Measurements from ENCODE around the gene ZFP36L1.

The ZFP36L1 gene

DNA sequence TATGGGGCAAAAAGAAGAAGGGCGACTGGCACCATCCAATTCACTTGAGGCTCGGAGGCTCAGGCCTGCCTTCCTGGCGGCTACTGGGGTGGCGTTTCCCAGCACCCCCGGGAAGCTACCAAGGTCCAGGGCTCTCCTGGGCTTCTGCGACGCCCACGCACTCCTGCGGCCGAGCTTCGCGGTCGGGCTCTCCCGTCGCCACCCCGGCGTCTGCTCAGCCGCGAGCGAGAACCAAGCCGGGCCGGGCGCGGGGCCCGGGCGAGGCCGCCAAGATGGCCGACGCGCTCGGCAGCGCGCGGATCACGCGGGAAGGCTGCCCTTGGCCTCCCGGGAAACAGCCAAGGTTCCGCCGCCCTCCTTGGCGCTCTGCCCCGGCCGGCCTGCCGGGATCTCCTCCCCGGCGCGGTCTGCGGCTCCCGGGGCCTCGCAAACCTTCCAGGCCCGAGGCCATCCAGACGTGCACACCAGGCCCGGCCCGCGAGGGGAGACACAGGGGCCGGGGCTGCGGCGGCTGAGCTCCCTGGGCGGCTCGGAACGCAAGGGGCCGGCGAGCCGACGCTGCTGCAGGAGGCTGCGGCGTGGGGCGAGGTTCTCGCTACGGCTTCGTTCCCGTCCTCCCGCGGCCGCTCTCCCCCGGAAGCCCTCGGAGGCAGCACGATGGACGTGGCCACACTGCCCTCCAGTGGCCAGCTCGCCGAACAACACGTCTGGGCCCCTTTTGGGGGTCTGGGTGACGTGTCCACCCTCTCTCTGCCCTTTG is 23.5 kb upstream of the ZFP36L1 start:
- DNase-seq (ENCODE audit: low spot score) = peak; percentile 90

- DNase-seq (ENCODE audit: low spot score) = no peak
These were observed 22.7 kb upstream of the ZFP36L1 start for GRCh38 chr14:68815298-68816182.

GRCh38 chr14:68814539-68815297 is 21.9 kb upstream of the ZFP36L1 start:
- peak; percentile 30 for DNase-seq (ENCODE audit: low spot score)

GRCh38 chr14:68814238-68814538 is 21.3 kb upstream of the ZFP36L1 start:
- no peak for DNase-seq (ENCODE audit: low spot score)

- no peak for DNase-seq (ENCODE audit: low spot score)
These were observed 20.5 kb upstream of the ZFP36L1 start for GRCh38 chr14:68813318-68813838.

DNA sequence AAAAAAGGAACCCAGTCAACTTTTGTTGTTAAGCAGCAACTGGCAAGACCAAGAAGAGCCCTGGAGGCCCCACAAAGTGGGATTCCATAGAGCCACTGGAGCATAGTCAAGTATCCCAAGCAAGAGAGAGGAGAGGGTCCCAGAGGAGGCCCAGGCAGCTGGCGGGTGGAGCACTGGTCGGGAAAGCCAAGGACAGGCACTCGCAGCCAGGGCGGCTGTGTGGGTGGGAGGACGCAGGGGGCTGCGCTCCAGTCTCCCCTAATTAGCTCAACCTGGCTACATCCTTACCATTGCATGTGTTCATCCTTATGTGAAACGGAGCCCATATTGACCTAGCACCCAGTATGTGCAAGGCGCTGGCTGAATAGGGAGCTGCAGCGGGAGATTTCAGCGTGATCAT is 18.3 kb upstream of the ZFP36L1 start:
- DNase-seq (ENCODE audit: low spot score) = no peak

GRCh38 chr14:68810173-68811153 is 17.6 kb upstream of the ZFP36L1 start:
- no peak for DNase-seq (ENCODE audit: low spot score)

GRCh38 chr14:68809524-68809923 is 16.7 kb upstream of the ZFP36L1 start:
- no peak for DNase-seq (ENCODE audit: low spot score)

DNA sequence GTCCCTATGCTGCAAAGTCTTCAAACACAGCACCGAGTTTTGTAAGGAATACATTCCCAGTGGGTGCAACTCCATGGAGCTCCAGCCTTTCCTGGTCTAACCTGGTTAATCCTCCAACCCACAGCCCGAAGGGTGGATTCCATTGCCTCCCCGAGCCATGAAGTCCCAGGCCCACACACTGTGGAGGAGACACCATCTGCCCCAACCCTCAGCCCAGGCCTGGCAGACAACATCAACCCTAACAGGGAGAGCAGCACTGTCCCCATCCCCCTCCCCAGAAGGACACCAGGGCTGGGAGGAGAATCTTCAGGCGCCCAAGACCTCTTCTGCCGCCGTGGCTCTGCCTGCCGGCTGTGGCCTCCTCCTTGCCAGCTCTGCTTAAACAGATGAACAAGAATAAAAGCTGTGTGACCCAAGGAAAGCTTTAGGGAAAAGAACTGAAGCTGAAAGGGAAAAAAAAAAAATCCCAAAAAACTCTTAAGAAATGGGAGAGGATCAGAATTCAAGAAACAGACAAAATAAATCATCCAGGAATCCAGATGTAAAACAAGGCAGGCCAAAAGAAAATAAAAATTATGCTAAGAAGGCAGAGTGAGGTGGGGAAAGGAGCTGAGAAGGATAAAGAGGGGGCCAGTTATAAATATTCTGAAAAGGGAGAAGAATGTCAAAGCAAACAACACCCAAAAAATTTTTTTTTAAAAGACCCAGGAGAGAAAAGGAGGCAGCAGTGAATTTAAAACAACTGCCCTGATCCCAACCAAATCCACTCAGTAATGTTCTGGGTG is 16.0 kb upstream of the ZFP36L1 start:
- DNase-seq (ENCODE audit: low spot score) = no peak

GRCh38 chr14:68807987-68808386 is 15.1 kb upstream of the ZFP36L1 start:
- no peak for DNase-seq (ENCODE audit: low spot score)

DNA sequence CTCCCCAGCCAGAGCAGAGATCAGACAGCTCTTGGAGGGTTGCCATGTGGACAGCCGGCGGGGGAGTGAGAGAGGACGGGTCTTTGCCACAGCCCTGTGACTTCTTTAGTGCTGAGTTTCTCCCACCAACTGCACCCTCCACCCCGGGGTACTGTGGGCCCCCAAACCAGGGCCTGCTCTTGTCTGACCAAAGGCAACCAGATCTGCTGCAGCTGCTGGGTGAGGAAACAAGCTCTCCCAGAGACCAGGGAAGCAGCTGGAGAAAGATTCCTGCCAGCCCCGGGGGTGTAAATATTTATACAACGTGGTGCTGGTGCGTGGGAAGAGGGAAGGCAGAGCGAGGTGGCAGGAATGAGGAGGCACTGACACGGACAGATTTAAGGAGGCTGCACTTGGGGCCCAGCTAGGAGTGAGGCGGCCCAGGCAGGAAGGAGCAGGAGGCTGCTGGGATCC is 14.3 kb upstream of the ZFP36L1 start:
- DNase-seq (ENCODE audit: low spot score) = peak; percentile 80

- DNase-seq (ENCODE audit: low spot score) = no peak
These were observed 13.8 kb upstream of the ZFP36L1 start for GRCh38 chr14:68806526-68807147.

DNA sequence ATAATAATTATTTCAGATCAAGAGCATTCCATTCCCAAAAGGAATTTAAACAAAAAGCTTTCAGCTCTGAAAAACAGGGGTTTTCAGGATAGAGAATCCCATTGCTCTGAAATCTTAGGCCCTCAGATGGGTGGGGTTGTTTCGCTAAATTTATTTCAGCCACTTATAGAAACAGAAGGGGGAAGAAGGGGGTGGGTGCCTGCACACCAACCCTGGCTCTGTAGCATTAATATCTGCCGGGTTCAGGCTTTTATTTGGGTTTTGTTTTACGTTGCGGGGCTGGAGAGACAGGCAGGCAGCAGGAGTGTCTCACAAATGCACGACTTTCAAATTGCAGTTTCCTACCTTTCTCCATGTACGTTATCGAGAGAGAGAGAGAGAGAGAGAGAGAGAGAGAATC is 12.5 kb upstream of the ZFP36L1 start:
- DNase-seq (ENCODE audit: low spot score) = no peak

- DNase-seq (ENCODE audit: low spot score) = no peak
These were observed 8.8 kb upstream of the ZFP36L1 start for GRCh38 chr14:68801631-68802030.

GRCh38 chr14:68800953-68801352 is 8.1 kb upstream of the ZFP36L1 start:
- no peak for DNase-seq (ENCODE audit: low spot score)

GRCh38 chr14:68800390-68800789 is 7.5 kb upstream of the ZFP36L1 start:
- DNase-seq (ENCODE audit: low spot score) = no peak

DNA sequence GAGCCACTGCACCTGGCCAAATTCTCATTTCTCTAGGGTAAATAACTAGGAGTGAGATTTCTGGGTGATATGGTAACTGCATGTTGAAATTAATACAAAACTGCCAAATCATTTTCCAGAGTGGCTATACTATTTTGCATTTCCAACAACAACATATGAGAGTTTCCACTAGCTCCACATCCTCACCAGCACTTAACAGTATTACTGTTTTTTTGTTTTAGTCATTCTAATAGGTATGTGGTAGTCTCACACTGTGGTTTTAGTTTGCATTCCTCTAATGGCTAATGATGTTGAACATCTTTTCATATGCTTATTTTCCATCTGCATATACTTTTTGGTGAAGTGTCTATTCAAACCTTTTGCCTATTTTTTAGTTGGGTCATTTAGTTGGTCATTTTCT is 5.8 kb upstream of the ZFP36L1 start:
- no peak for DNase-seq (ENCODE audit: low spot score)

DNA sequence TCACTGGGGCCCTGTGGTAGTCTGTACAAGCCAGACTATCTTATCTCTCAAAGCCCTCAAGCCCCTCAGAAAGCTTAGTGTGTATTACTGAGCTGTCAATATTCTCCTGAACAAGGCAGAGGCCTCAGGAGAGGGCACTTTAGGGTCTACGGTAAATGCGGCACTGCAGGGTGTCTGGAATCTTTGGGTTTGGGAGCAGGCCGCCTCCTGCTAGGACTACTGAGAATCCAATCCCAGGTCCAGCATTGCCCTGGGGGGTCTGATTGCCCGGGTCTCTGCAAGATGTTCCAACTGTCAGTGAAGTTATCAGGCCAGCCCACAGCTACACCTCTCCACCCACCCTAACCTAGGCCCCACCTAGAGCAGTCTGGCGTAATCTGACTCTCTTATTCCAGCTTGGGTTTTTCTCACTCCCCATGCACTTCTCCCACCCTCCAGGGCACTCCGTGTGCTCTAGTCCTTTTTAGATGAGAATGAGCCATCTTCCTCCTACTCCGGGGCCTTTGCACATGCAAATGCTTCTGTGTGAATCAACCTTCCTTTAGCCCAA is 4.3 kb upstream of the ZFP36L1 start:
- DNase-seq (ENCODE audit: low spot score) = no peak

DNA sequence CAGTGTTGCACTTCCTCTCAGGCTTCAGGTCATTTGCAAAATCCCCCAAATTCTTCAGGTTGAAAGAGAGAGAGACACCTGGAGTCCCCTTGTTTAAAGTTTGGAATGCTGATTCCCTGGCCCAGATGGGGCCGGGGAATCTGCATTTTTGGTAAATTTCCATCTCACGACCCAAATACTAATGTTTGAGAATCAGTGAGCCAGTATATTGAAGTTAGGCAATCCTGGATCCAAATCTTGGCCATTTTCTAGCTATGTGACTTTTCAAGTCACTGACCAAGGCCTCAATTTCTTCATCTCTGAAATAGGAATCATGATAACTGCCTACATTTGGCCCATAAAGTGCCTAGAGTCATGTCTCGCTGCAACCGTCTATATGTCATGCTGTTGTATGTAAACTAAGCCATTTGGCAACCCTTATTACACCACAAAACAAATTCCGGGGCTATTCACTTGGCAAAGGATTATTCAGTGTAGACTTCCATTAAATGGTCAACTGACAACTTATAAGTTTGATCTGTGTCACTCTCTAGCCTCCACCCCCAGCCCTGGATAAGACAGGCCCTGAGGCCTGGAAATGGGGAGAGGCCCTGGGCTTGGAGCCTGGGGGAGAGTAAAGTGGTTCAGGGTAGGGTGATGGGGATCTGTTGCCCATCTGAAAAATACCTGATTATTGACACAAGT is 3.7 kb upstream of the ZFP36L1 start:
- DNase-seq (ENCODE audit: low spot score) = no peak
